Measurements from ENCODE around the gene GLMP.

GLMP gene

DNA sequence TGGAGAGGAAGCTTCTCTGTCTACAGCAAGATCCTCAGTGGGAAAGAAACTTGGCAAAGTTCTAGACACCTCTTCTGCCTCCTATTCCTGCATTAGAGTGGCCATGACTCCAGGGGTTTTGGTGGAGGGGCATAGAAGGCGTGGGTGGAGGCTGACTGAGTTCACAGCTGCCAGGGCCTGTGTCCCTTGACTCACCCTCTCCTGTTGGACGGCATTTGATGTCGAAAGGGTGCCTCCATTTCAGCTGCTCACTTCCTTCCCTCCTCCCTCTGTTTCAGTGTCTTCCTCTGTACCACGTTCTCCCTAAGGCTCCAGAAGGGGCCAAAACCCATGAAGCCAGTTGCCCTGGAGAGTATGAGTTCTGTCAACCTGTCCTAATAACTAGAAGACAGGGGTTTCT lies 10.7 kb downstream of the GLMP start:
- Histone ChIP-seq H3K27ac (ENCODE audit: low read length, poor library complexity, severe bottlenecking) (no peak overlapping the region), H3K4ac (ENCODE audit: low read depth in 1 of 2, low read length in 2 of 2) (no peak overlapping the region), H4K8ac (ENCODE audit: low read length) (no peak overlapping the region), H3K4me3 (ENCODE audit: insufficient read depth in 1 of 2, low read depth in 1 of 2, low read length in 2 of 2) (no peak overlapping the region), H3K14ac (ENCODE audit: low read length in 2 of 2) (no peak overlapping the region), H3K27me3 (ENCODE audit: control insufficient read depth in 1 of 2, insufficient read depth in 1 of 2, low read length in 2 of 2) (no peaks in the 10 kb centered on the region), H3K18ac (ENCODE audit: low read depth in 1 of 2, low read length in 2 of 2) (no peak overlapping the region), H3K4me2 (ENCODE audit: low read length, poor library complexity, severe bottlenecking) (no peak overlapping the region), H3K79me1 (replicated peaks; ENCODE audit: low read length, poor library complexity, severe bottlenecking) (peaks cover 14% of the 10 kb centered on the region), H3K9me3 (ENCODE audit: control insufficient read depth, low read length) (no peaks in the 10 kb centered on the region), H3K4me1 (ENCODE audit: control insufficient read depth, insufficient read depth, low read depth, low read length) (peaks cover 9% of the 10 kb centered on the region), H3K9ac (ENCODE audit: low read length) (peak overlapping the region; percentile 25), H2BK12ac (ENCODE audit: low read length in 2 of 2) (no peak overlapping the region), H2BK120ac (ENCODE audit: low read depth, low read length) (no peak overlapping the region), H4K91ac (ENCODE audit: low read length) (no peak overlapping the region), H2AFZ (ENCODE audit: low read depth, low read length) (no peak overlapping the region), H2BK5ac (ENCODE audit: low read depth, low read length, poor library complexity, severe bottlenecking) (no peak overlapping the region), H2AK5ac (ENCODE audit: low read length, severe bottlenecking) (no peak overlapping the region), H3K23ac (ENCODE audit: low read length in 2 of 2) (no peak overlapping the region), H3K36me3 (ENCODE audit: control insufficient read depth in 1 of 2, insufficient read depth in 2 of 2, low read depth in 1 of 2, low read length in 2 of 2) (peaks cover 21 to 27% of the 10 kb centered on the region in 2 experiments), H2BK15ac (ENCODE audit: low read depth, poor library complexity, severe bottlenecking) (no peak overlapping the region)
- DNase-seq: no peak
- WGBS: 87% methylated on average over 4 of the region's 4 CpGs

DNA sequence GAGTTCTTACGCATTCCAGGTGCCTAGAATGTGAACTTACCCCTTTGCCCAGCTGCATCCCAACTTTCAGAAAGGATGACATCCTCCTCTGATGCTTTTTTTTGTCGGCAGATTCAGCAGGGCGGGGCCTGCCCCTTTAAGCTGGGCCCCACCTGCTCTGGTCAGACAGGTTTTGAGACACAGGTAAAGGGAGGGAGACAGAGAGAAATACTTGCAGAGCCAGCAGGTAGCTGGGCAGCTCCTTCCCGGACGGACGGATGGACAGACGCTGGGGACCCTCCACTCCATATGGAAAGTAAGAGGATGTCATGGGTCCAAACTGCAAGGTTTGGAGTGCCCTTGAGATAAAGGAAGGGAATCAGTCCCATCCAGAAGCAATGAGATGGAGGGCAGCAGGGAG lies 11.4 kb downstream of the GLMP start, which contains the start of gene TMEM79:
Gene TMEM79, plus strand, starts transcription at position 214 of the 400 bp plus-strand sequence. CDS start 902 bp downstream, outside the sequence.
- Histone ChIP-seq H3K36me3 (ENCODE audit: control insufficient read depth in 1 of 2, insufficient read depth in 2 of 2, low read depth in 1 of 2, low read length in 2 of 2) (peaks cover 21 to 25% of the 10 kb centered on the region in 2 experiments), H2BK120ac (ENCODE audit: low read depth, low read length) (no peak within 1 kb of the TSS)

DNA sequence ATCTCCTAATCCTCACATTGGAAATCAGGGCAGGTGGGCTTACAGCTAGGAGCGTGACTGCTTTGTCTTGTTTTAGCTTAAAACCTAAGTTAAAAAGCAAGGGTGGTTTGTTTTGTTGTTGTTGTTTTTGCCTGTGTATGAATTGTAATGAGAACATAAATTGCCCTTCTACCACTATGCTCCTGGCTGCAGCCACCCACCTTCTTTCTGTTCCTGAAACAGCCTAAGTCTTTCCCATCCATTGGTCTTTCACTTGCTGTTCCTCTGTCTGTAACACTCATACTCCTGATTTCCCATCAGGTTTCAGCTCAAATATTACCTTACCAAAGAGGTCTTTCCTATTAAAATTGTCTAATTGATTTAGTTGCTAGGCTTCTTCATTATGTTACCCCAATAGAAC lies 12.0 kb downstream of the GLMP start:
- Histone ChIP-seq H3K27me3 (ENCODE audit: control insufficient read depth in 1 of 2, insufficient read depth in 1 of 2, low read length in 2 of 2) (no peaks in the 10 kb centered on the region), H3K4me1 (ENCODE audit: control insufficient read depth, insufficient read depth, low read depth, low read length) (peaks cover 9% of the 10 kb centered on the region), H3K4me2 (ENCODE audit: low read length, poor library complexity, severe bottlenecking) (peak overlapping the region; percentile 41), H3K23ac (ENCODE audit: low read length in 2 of 2) (no peak overlapping the region), H2BK120ac (ENCODE audit: low read depth, low read length) (no peak overlapping the region), H3K14ac (ENCODE audit: low read length in 2 of 2) (no peak overlapping the region), H4K91ac (ENCODE audit: low read length) (no peak overlapping the region), H2BK12ac (ENCODE audit: low read length in 2 of 2) (no peak overlapping the region), H3K9ac (ENCODE audit: low read length) (peak overlapping the region; percentile 89), H2AK5ac (ENCODE audit: low read length, severe bottlenecking) (no peak overlapping the region), H3K4me3 (ENCODE audit: insufficient read depth in 1 of 2, low read depth in 1 of 2, low read length in 2 of 2) (peak overlapping the region in 1 of 2 experiments; percentile 89), H2AFZ (ENCODE audit: low read depth, low read length) (no peak overlapping the region), H2BK15ac (ENCODE audit: low read depth, poor library complexity, severe bottlenecking) (no peak overlapping the region), H3K9me3 (ENCODE audit: control insufficient read depth, low read length) (no peaks in the 10 kb centered on the region), H4K8ac (ENCODE audit: low read length) (peak overlapping the region; percentile 27), H3K18ac (ENCODE audit: low read depth in 1 of 2, low read length in 2 of 2) (no peak overlapping the region), H3K79me1 (replicated peaks; ENCODE audit: low read length, poor library complexity, severe bottlenecking) (peaks cover 15% of the 10 kb centered on the region), H3K36me3 (ENCODE audit: control insufficient read depth in 1 of 2, insufficient read depth in 2 of 2, low read depth in 1 of 2, low read length in 2 of 2) (peaks cover 24% of the 10 kb centered on the region in 2 experiments), H3K4ac (ENCODE audit: low read depth in 1 of 2, low read length in 2 of 2) (no peak overlapping the region), H2BK5ac (ENCODE audit: low read depth, low read length, poor library complexity, severe bottlenecking) (no peak overlapping the region), H3K27ac (ENCODE audit: low read length, poor library complexity, severe bottlenecking) (no peak overlapping the region)
- DNase-seq: no peak
- WGBS: no CpG with 5 or more reads among the region's 1 CpG

More for the DNA sequence above, 11.4 kb downstream of the GLMP start, which contains the start of gene TMEM79:
- no peak within 1 kb of the TSS for H3K14ac ChIP-seq (ENCODE audit: low read length in 2 of 2)
- H4K91ac ChIP-seq (ENCODE audit: low read length): no peak within 1 kb of the TSS
- no peaks in the 10 kb centered on the region for H3K27me3 ChIP-seq (ENCODE audit: control insufficient read depth in 1 of 2, insufficient read depth in 1 of 2, low read length in 2 of 2)
- H3K4me3 ChIP-seq (ENCODE audit: insufficient read depth in 1 of 2, low read depth in 1 of 2, low read length in 2 of 2): peak within 1 kb of the TSS in 1 of 2 experiments; percentile 89
- H2BK12ac ChIP-seq (ENCODE audit: low read length in 2 of 2): no peak within 1 kb of the TSS
- H3K9ac ChIP-seq (ENCODE audit: low read length): peak within 1 kb of the TSS; percentile 89
- H4K8ac ChIP-seq (ENCODE audit: low read length): peak within 1 kb of the TSS; percentile 27
- H3K4ac ChIP-seq (ENCODE audit: low read depth in 1 of 2, low read length in 2 of 2): no peak within 1 kb of the TSS
- no peak for DNase-seq
- peak within 1 kb of the TSS in 1 of 2 experiments; percentile 69 for H3K18ac ChIP-seq (ENCODE audit: low read depth in 1 of 2, low read length in 2 of 2)
- no peak within 1 kb of the TSS for H2AK5ac ChIP-seq (ENCODE audit: low read length, severe bottlenecking)
- no peak within 1 kb of the TSS for H3K23ac ChIP-seq (ENCODE audit: low read length in 2 of 2)
- H2BK5ac ChIP-seq (ENCODE audit: low read depth, low read length, poor library complexity, severe bottlenecking): no peak within 1 kb of the TSS
- H3K27ac ChIP-seq (ENCODE audit: low read length, poor library complexity, severe bottlenecking): peak within 1 kb of the TSS; percentile 17
- H2BK15ac ChIP-seq (ENCODE audit: low read depth, poor library complexity, severe bottlenecking): peak within 1 kb of the TSS; percentile 21
- 86% methylated on average over 7 of the region's 7 CpGs for WGBS
- no peak within 1 kb of the TSS for H2AFZ ChIP-seq (ENCODE audit: low read depth, low read length)
- H3K9me3 ChIP-seq (ENCODE audit: control insufficient read depth, low read length): no peaks in the 10 kb centered on the region
- H3K4me1 ChIP-seq (ENCODE audit: control insufficient read depth, insufficient read depth, low read depth, low read length): peaks cover 9% of the 10 kb centered on the region
- H3K4me2 ChIP-seq (ENCODE audit: low read length, poor library complexity, severe bottlenecking): peak within 1 kb of the TSS; percentile 41
- peaks cover 13% of the 10 kb centered on the region for H3K79me1 ChIP-seq (replicated peaks; ENCODE audit: low read length, poor library complexity, severe bottlenecking)

DNA sequence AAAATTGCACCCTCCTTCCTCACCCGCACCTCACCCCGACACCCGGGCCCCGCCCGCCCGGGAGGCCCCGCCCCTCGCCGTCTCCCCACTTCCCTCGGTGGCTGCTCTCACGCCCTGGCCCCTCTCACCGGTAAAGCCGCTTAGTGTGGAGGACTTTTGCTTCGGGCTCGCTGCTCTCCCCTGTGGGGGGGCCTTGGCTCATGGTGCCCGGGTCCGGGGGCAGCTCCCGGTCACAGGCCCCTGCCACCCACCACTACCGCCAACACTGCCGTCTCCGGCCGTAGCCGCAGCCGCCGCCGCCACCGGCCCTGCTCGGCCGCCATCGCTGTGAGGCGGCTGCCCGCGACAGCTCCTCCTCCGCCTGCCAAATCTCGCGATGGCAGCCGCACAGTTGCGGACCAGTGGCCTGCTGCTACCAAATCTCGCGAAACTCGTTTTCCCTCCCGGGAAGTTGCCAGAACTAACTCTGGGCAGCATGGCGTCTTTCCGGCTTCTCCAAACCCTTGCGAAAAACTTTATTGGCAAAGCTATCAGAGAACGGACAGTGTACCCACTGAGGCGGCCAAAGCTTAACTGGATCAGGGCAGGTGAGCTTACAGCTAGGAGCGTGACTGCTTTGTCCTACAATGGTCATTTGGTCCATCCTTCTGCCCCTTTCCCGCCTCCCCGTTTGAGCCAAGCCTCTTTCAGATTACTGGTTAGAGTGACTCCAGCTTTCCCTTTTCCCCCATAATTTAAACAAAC lies 12.8 kb downstream of the GLMP start, which contains the start of gene SMG5:
Gene SMG5, minus strand, starts transcription at position 347 of the 744 bp plus-strand sequence. Its CDS starts 145 bp downstream, at position 202.
- Histone ChIP-seq H3K4me2 (ENCODE audit: low read length, poor library complexity, severe bottlenecking) (peak within 1 kb of the TSS; percentile 83), H3K4me3 (ENCODE audit: insufficient read depth in 1 of 2, low read depth in 1 of 2, low read length in 2 of 2) (peak within 1 kb of the TSS; percentile 89), H2BK15ac (ENCODE audit: low read depth, poor library complexity, severe bottlenecking) (peak within 1 kb of the TSS; percentile 94), H3K9ac (ENCODE audit: low read length) (peak within 1 kb of the TSS; percentile 89), H3K4ac (ENCODE audit: low read depth in 1 of 2, low read length in 2 of 2) (peak within 1 kb of the TSS; percentile 75 to 81), H4K8ac (ENCODE audit: low read length) (peak within 1 kb of the TSS; percentile 90), H3K14ac (ENCODE audit: low read length in 2 of 2) (peak within 1 kb of the TSS; percentile 60 to 97), H2BK120ac (ENCODE audit: low read depth, low read length) (peak within 1 kb of the TSS; percentile 68), H3K18ac (ENCODE audit: low read depth in 1 of 2, low read length in 2 of 2) (peak within 1 kb of the TSS; percentile 88 to 89), H4K91ac (ENCODE audit: low read length) (peak within 1 kb of the TSS; percentile 87), H3K27ac (ENCODE audit: low read length, poor library complexity, severe bottlenecking) (peak within 1 kb of the TSS; percentile 66), H3K4me1 (ENCODE audit: control insufficient read depth, insufficient read depth, low read depth, low read length) (peaks cover 9% of the 10 kb centered on the region), H3K27me3 (ENCODE audit: control insufficient read depth in 1 of 2, insufficient read depth in 1 of 2, low read length in 2 of 2) (no peaks in the 10 kb centered on the region), H2BK5ac (ENCODE audit: low read depth, low read length, poor library complexity, severe bottlenecking) (peak within 1 kb of the TSS; percentile 66), H2AK5ac (ENCODE audit: low read length, severe bottlenecking) (peak within 1 kb of the TSS; percentile 37), H2BK12ac (ENCODE audit: low read length in 2 of 2) (no peak within 1 kb of the TSS), H3K36me3 (ENCODE audit: control insufficient read depth in 1 of 2, insufficient read depth in 2 of 2, low read depth in 1 of 2, low read length in 2 of 2) (peaks cover 30 to 32% of the 10 kb centered on the region in 2 experiments), H2AFZ (ENCODE audit: low read depth, low read length) (peak within 1 kb of the TSS; percentile 89), H3K79me1 (replicated peaks; ENCODE audit: low read length, poor library complexity, severe bottlenecking) (peaks cover 21% of the 10 kb centered on the region), H3K9me3 (ENCODE audit: control insufficient read depth, low read length) (no peaks in the 10 kb centered on the region), H3K23ac (ENCODE audit: low read length in 2 of 2) (no peak within 1 kb of the TSS)
- DNase-seq: peak; percentile 99
- WGBS: under 1% methylated on average over 50 of the region's 50 CpGs
